SH-SY5Y (cell line): ENCODE measurements around the gene GDPD3.

Experiments used
- GATA2 ChIP-seq: IDR thresholded peaks from 2 replicates; pipeline ENCODE4 v1.6.1; 2011; ENCODE audit warnings: mild to moderate bottlenecking, low read depth, low read length
- GATA3 ChIP-seq: IDR thresholded peaks from 2 replicates; pipeline ENCODE4 v1.6.1; 2011; ENCODE audit warnings: low read depth, mild to moderate bottlenecking, low read length, moderate library complexity

The GDPD3 gene

GRCh38 chr16:30137897-30138296 lies 24.6 kb upstream of the GDPD3 start:
- TF ChIP-seq GATA2 (no peak), GATA3 (no peak)

- TF ChIP-seq GATA2 (no peak), GATA3 (no peak)
Observed at GRCh38 chr16:30136971-30137605, 23.8 kb upstream of the GDPD3 start.

- TF ChIP-seq GATA3 = no peak
- TF ChIP-seq GATA2 = no peak
Observed at GRCh38 chr16:30132591-30132990, 19.3 kb upstream of the GDPD3 start.

GRCh38 chr16:30131869-30132475 lies 18.6 kb upstream of the GDPD3 start:
- TF ChIP-seq GATA3 = no peak
- TF ChIP-seq GATA2 = no peak

GRCh38 chr16:30127993-30128392 lies 14.7 kb upstream of the GDPD3 start:
- TF ChIP-seq GATA2 (no peak), GATA3 (no peak)

GRCh38 chr16:30124985-30125379 lies 11.6 kb upstream of the GDPD3 start:
- TF ChIP-seq GATA3 = no peak
- TF ChIP-seq GATA2 = no peak

GRCh38 chr16:30122604-30123160 lies 9.3 kb upstream of the GDPD3 start:
- TF ChIP-seq GATA2 (no peak), GATA3 (no peak)

GRCh38 chr16:30121741-30122571 lies 8.6 kb upstream of the GDPD3 start:
- TF ChIP-seq GATA2 (no peak), GATA3 (no peak)

GRCh38 chr16:30120340-30121105 lies 7.2 kb upstream of the GDPD3 start:
- TF ChIP-seq GATA2 (no peak), GATA3 (no peak)

- no peak for TF ChIP-seq GATA2
- TF ChIP-seq GATA3 = no peak
Observed at GRCh38 chr16:30119428-30119827, 6.1 kb upstream of the GDPD3 start.

- TF ChIP-seq GATA2 (no peak), GATA3 (no peak)
Observed at GRCh38 chr16:30117768-30118167, 4.4 kb upstream of the GDPD3 start.

- TF ChIP-seq GATA2 = no peak
- no peak for TF ChIP-seq GATA3
Observed at GRCh38 chr16:30116291-30117207, 3.2 kb upstream of the GDPD3 start.

GRCh38 chr16:30115238-30115637 lies 1.9 kb upstream of the GDPD3 start:
- TF ChIP-seq GATA2 (no peak), GATA3 (no peak)

- no peak for TF ChIP-seq GATA3
- TF ChIP-seq GATA2 = no peak
Observed at GRCh38 chr16:30114411-30114810, 1.1 kb upstream of the GDPD3 start.
